ENCODE measurements around the gene CWC25. TPM values are rescaled to one million over a fixed set of nuclear protein-coding genes. Genes with fewer than 3 reads are reported as not detected.

CWC25 gene
- total and polyA plus RNA-seq, 2 of the 13 experiments (the other 11 are each of a cell fraction or from before 2014, with no cell fraction given) = 15.6 to 22.7 TPM

DNA sequence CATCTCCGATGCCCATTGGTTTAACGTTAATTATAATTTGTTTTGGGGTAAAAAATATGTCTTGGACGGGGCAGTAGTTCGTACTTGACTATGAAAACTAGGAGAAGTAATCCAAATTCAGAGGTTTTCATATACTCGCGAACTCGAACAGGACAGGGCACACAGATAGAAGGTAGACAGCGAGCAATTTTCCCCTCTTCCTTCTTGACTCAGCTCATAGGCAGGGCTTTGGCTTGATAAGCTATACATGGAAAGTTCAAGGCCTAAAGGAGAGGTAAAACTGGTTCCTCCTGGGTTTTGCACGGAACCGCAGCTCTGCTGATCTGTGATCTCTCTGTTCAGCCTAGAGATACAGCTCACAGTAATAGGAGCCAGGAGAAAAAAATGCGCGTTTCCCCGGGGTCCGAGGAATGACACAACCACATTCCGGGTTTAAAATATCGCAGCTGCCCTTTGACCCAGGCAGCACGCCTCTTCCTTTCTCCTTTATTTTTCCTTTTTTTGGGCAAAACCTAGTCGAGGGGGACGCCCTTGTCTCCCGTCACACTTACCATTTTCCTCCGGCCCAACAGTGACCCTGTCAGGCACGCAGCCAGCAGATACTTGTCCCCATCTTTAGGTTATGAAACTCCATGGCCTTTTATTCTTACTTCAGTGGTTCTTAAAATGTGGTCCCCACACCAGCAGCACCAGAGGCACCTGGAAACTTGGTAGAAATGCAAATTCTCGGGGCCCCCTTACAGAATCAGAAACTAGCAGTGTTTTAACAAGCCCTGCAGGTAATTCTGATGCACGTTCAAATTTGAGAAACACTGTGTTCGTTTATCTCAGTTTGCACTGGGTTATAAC lies 43.1 kb upstream of the CWC25 start (continued):
- TF ChIP-seq IRF2 (CRISPR knock-in tag; IDR thresholded peaks at IDR 0.05) = peak; percentile 37; the same call in 1 of the 2 replicates
- TF ChIP-seq NR2F6 (IDR thresholded peaks at IDR 0.05) = peak; percentile 82
- peak; percentile 81 for TF ChIP-seq NR2F6 (CRISPR knock-in tag; IDR thresholded peaks at IDR 0.05)
- no peak for TF ChIP-seq SIX1 (CRISPR knock-in tag; IDR thresholded peaks at IDR 0.05; ENCODE audit: borderline replicate concordance)
- TF ChIP-seq RXRB (CRISPR knock-in tag; IDR thresholded peaks at IDR 0.05; ENCODE audit: borderline replicate concordance) = peak; percentile 20; the same call in 1 of the 2 replicates
- TF ChIP-seq ZNF331 (CRISPR knock-in tag; IDR thresholded peaks at IDR 0.05) = peak; percentile 14; the same call in 1 of the 2 replicates
- TF ChIP-seq DZIP1 (CRISPR knock-in tag; IDR thresholded peaks at IDR 0.05) = no peak
- TF ChIP-seq ZNF816 (CRISPR knock-in tag; IDR thresholded peaks at IDR 0.05; ENCODE audit: borderline replicate concordance) = 0 out of 2 replicates have a peak, but pooled peaks have one; percentile 37
- no peak for TF ChIP-seq ZNF329 (CRISPR knock-in tag; IDR thresholded peaks at IDR 0.05; ENCODE audit: low read depth)
- no peak for TF ChIP-seq ZSCAN9 (CRISPR knock-in tag; IDR thresholded peaks at IDR 0.05; ENCODE audit: borderline replicate concordance)
- TF ChIP-seq RFX1 (IDR thresholded peaks at IDR 0.05) = no peak
- TF ChIP-seq EP300 (IDR thresholded peaks at IDR 0.05; ENCODE audit: low read depth in 2 of 2, low read length in 2 of 2) = peak in 1 of 2 experiments; percentile 8; a peak in 1 of 4 replicates
- TF ChIP-seq EP300 (CRISPR knock-in tag; IDR thresholded peaks at IDR 0.05; ENCODE audit: borderline replicate concordance) = no peak
- TF ChIP-seq SRY (CRISPR knock-in tag; IDR thresholded peaks at IDR 0.05) = no peak
- TF ChIP-seq ZNF256 (CRISPR knock-in tag; conservative IDR thresholded peaks at IDR 0.05) = no peak
- TF ChIP-seq, protein P1, sequence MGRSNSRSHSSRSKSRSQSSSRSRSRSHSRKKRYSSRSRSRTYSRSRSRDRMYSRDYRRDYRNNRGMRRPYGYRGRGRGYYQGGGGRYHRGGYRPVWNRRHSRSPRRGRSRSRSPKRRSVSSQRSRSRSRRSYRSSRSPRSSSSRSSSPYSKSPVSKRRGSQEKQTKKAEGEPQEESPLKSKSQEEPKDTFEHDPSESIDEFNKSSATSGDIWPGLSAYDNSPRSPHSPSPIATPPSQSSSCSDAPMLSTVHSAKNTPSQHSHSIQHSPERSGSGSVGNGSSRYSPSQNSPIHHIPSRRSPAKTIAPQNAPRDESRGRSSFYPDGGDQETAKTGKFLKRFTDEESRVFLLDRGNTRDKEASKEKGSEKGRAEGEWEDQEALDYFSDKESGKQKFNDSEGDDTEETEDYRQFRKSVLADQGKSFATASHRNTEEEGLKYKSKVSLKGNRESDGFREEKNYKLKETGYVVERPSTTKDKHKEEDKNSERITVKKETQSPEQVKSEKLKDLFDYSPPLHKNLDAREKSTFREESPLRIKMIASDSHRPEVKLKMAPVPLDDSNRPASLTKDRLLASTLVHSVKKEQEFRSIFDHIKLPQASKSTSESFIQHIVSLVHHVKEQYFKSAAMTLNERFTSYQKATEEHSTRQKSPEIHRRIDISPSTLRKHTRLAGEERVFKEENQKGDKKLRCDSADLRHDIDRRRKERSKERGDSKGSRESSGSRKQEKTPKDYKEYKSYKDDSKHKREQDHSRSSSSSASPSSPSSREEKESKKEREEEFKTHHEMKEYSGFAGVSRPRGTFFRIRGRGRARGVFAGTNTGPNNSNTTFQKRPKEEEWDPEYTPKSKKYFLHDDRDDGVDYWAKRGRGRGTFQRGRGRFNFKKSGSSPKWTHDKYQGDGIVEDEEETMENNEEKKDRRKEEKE (IDR thresholded peaks at IDR 0.05) = no peak
- TF ChIP-seq EHMT2 (IDR thresholded peaks at IDR 0.05; ENCODE audit: borderline replicate concordance, low read depth, low read length) = no peak
- TF ChIP-seq ZNF792 (CRISPR knock-in tag; IDR thresholded peaks at IDR 0.05) = no peak; the same call in 1 of the 2 replicates
- TF ChIP-seq ZSCAN12 (CRISPR knock-in tag; IDR thresholded peaks at IDR 0.05) = no peak
- no peak for TF ChIP-seq ZFP36 (IDR thresholded peaks at IDR 0.05; ENCODE audit: borderline replicate concordance, low read depth, low read length, partially characterized antibody)
- TF ChIP-seq DNMT3B (CRISPR knock-in tag; conservative IDR thresholded peaks at IDR 0.05) = no peak
- peak; percentile 85; the same call in 1 of the 2 replicates for TF ChIP-seq PHF21A (CRISPR knock-in tag; IDR thresholded peaks at IDR 0.05)
- TF ChIP-seq, protein P2, sequence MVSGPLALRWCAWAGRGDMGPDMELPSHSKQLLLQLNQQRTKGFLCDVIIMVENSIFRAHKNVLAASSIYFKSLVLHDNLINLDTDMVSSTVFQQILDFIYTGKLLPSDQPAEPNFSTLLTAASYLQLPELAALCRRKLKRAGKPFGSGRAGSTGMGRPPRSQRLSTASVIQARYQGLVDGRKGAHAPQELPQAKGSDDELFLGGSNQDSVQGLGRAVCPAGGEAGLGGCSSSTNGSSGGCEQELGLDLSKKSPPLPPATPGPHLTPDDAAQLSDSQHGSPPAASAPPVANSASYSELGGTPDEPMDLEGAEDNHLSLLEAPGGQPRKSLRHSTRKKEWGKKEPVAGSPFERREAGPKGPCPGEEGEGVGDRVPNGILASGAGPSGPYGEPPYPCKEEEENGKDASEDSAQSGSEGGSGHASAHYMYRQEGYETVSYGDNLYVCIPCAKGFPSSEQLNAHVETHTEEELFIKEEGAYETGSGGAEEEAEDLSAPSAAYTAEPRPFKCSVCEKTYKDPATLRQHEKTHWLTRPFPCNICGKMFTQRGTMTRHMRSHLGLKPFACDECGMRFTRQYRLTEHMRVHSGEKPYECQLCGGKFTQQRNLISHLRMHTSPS (CRISPR knock-in tag; IDR thresholded peaks at IDR 0.05; ENCODE audit: low read depth) = no peak
- TF ChIP-seq MEF2D (CRISPR knock-in tag; IDR thresholded peaks at IDR 0.05) = peak; percentile 25; the same call in 1 of the 2 replicates

Measured in HepG2 (cell line).